Sigmoid colon (tissue), 7 donors: ENCODE results near the gene BCAR3. TPM values are rescaled to one million over a fixed set of nuclear protein-coding genes. Genes with fewer than 3 reads are reported as not detected.
A peak's percentile ranks its signal among the peaks of the same experiment; 100 is the strongest.

Source experiments
- DNase-seq: peaks from one replicate; pipeline ENCODE4 v3.0.0-alpha.2; 2019
- H3K27ac ChIP-seq, 4 donors: fragments of 200-600 bp; sonication (generic); one replicate each; pipeline ENCODE4 v1.5.1; 2016 to 2019; ENCODE audit warnings: mild to moderate bottlenecking in 1 of 4
- H3K27me3 ChIP-seq, 3 donors: fragments of 200-600 bp; sonication (generic); one replicate each; pipeline ENCODE4 v1.5.1; 2019; ENCODE audit warnings: mild to moderate bottlenecking in 1 of 3
- H3K36me3 ChIP-seq, 4 donors: fragments of 200-600 bp; sonication (generic); one replicate each; pipeline ENCODE4 v1.5.1; 2016 to 2019
- H3K4me1 ChIP-seq, 4 donors: fragments of 200-600 bp; sonication (generic); one replicate each; pipeline ENCODE4 v1.5.1; 2017 to 2019
- H3K4me3 ChIP-seq, 4 donors: fragments of 200-600 bp; sonication (generic); one replicate each; pipeline ENCODE4 v1.5.1; 2017 to 2019; ENCODE audit warnings: mild to moderate bottlenecking in 2 of 4, moderate library complexity in 1 of 4
- H3K9me3 ChIP-seq, 4 donors: fragments of 200-600 bp in 3 of 4; sonication (generic) in 3 of 4; one replicate each; pipeline versions ENCODE4 v1.5.1 to v1.6.1; 2013 to 2019
- EP300 ChIP-seq, 4 donors: sonication (generic); formaldehyde crosslinking; IDR thresholded peaks; one replicate each; pipeline ENCODE4 v1.6.1; 2017; ENCODE audit warnings: antibody characterized with exemption in 4 of 4
- POLR2A ChIP-seq, 2 donors: fragments of 450-650 bp; IDR thresholded peaks; one replicate each; pipeline ENCODE4 v1.6.1; 2016; ENCODE audit warnings: antibody characterized with exemption in 2 of 2, mild to moderate bottlenecking in 2 of 2, moderate library complexity in 2 of 2
- POLR2AphosphoS5 ChIP-seq, 4 donors: sonication (generic); formaldehyde crosslinking; IDR thresholded peaks; one replicate each; pipeline ENCODE4 v1.6.1; 2017; ENCODE audit warnings: antibody characterized with exemption in 4 of 4
- WGBS, 2 donors: extraction: QIAGEN DNeasy Blood & Tissue Kit; methylation state at CpG; one replicate each; pipeline ENCODE4 v1.1.7; 2013; 5-methylcytosine and 5-hydroxymethylcytosine counted together
- intact Hi-C: fragments of 100-400 bp; cut with DNase I; formaldehyde crosslinking; loops from one replicate; pipeline ENCODE4 v1.15.1; 2023
- polyA plus RNA-seq, 3 donors: library from polyadenylated mRNA; stranded (reverse); fragments of 200-250 nt; gene quantifications; one replicate each; pipeline ENCODE4 v1.2.3, GENCODE V29; 2013
- total RNA-seq, 4 donors: library from RNA; depleted of rRNA; stranded (reverse); fragments of >200 nt; gene quantifications; one replicate each; pipeline ENCODE4 v1.1.0, GENCODE V29; 2016
- TF ChIP-seq, protein P1 (sequence below), 4 experiments: fragments of 450-650 bp in 3 of 4; fragments of 200-600 bp in 1 of 4; IDR thresholded peaks; one replicate each; pipeline ENCODE4 v1.5.1; 2016 to 2019; ENCODE audit warnings: antibody characterized with exemption in 4 of 4, mild to moderate bottlenecking in 3 of 4, moderate library complexity in 2 of 4
- donor health status: healthy with polysubstance abuse.
- donor health status: Bipolar disorder and iron deficiency.
- donor health status: healthy.

BCAR3 gene
- total and polyA plus RNA-seq, 7 donors = 12.3 to 43.2 (median 22.1) TPM

DNA sequence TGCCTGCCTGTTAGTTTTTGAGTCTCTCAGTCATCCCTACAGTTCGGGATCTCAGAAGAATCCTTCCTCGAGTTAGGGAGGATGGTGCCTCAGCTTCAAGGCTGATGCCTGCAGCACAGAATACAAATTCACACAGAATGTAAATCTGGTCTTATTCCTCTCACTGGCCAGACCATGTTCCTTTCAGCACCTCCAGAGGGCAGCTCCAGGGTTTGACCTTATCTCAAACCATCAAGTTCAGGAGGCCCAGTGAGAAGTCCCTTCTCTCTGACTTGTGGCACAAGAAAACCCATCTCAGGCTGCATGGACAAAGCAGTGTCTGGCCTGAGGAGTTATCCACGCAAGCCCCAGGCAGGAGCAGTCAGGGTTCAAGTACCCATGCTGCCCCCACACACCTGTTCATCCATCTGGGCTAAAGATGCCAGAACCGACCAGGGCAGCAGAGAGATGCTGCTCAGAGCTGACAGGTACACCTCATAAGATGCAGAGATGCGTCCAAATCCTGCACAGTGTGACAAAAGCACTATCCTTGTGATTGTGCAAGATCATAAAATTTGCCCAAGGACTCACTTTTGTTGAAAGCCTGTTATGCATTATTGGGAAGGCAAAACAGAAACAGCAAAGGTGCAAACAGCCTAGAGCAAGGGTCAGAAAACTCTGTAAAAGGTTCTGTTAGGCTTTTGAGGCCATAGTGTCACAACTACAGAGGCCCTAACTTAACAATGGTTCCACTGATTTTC lies 49.8 kb downstream of the BCAR3 start:
- Histone ChIP-seq H3K4me1 (peaks cover 0 to 15% (median 10%) of the 10 kb centered on the region in 4 donors), H3K27me3 (no peaks in the 10 kb centered on the region), H3K9me3 (no peaks in the 10 kb centered on the region), H3K36me3 (no peaks in the 10 kb centered on the region), H3K27ac (no peak overlapping the region), H3K4me3 (no peak overlapping the region)
- TF ChIP-seq POLR2A (IDR thresholded peaks at IDR 0.05) = no peak
- TF ChIP-seq, protein P1, sequence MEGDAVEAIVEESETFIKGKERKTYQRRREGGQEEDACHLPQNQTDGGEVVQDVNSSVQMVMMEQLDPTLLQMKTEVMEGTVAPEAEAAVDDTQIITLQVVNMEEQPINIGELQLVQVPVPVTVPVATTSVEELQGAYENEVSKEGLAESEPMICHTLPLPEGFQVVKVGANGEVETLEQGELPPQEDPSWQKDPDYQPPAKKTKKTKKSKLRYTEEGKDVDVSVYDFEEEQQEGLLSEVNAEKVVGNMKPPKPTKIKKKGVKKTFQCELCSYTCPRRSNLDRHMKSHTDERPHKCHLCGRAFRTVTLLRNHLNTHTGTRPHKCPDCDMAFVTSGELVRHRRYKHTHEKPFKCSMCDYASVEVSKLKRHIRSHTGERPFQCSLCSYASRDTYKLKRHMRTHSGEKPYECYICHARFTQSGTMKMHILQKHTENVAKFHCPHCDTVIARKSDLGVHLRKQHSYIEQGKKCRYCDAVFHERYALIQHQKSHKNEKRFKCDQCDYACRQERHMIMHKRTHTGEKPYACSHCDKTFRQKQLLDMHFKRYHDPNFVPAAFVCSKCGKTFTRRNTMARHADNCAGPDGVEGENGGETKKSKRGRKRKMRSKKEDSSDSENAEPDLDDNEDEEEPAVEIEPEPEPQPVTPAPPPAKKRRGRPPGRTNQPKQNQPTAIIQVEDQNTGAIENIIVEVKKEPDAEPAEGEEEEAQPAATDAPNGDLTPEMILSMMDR (IDR thresholded peaks at IDR 0.05) = peak in 2 of 4 experiments; percentile 18 to 21
- DNase-seq = no peak
- intact Hi-C loops = loop anchor here (2.0 kb wide), 1 partner anchor 49 kb away; the partner anchor contains the start of gene BCAR3
- WGBS, 2 donors = 90% methylated on average over 5 of the region's 5 CpGs

GRCh38 chr1:93630168-93630567 lies 51.5 kb downstream of the BCAR3 start:
- Histone ChIP-seq H3K36me3 (no peaks in the 10 kb centered on the region), H3K27ac (no peak overlapping the region), H3K9me3 (no peaks in the 10 kb centered on the region), H3K27me3 (no peaks in the 10 kb centered on the region), H3K4me3 (no peak overlapping the region), H3K4me1 (peaks cover 0 to 9% (median 0%) of the 10 kb centered on the region in 4 donors)
- TF ChIP-seq EP300 (IDR thresholded peaks at IDR 0.05) = no peak
- TF ChIP-seq, protein P1 (IDR thresholded peaks at IDR 0.05) = no peak
- no peak for TF ChIP-seq POLR2A (IDR thresholded peaks at IDR 0.05)
- no peak for TF ChIP-seq POLR2AphosphoS5 (IDR thresholded peaks at IDR 0.05)
- intact Hi-C loops = loop anchor here (2.0 kb wide), 1 partner anchor 51 kb away; the partner anchor contains the start of gene BCAR3
- DNase-seq = no peak
- 79 to 89% methylated on average over 3 of the region's 3 CpGs for WGBS, 2 donors

DNA sequence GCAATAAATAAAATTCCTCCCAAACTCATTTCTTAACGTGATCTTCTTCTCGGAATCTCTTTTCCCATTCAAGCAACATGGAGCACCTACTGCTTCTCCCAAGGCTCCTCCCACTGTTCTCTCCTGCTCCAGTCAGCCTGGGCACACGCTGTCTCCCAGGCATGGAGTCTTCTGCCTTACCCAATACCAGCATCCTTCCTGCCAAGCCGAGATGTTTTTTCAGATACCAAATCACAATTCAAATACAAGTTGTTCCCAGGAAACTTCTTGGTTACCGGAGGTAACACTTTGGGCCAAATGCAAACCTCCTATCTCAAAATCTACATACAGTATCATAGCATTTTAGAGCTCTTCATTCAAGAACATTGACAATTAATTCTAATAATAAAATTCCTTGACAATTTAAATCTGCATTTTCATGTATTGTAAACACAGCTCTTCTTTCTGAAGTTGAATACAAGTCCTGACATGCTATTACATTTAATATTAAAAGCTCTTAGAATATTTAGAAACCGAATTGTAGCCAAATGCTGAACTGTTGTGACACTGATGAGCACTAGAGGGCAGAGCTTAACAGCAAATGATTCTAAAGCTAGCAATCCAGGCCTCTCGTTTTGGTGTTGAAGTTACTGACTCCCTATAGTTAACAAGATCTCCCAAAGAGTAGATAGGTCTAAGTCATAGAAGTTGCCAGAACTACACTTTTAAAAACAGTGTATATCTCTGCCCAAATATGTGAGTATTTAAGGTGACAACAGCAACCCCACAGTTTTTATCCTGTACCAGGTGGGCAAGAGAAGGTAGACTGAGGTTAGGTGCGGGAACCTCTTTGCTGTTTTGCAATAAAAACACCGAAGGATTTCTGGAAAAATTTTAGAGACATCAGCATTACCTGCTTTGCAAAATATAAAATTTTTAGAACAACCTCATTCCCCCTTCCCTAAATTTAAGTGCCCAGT lies 52.3 kb downstream of the BCAR3 start:
- TF ChIP-seq EP300 (IDR thresholded peaks at IDR 0.05) = no peak
- peak in 1 of 4 donors; percentile 21 for TF ChIP-seq POLR2AphosphoS5 (IDR thresholded peaks at IDR 0.05)
- TF ChIP-seq, protein P1 (IDR thresholded peaks at IDR 0.05) = peak; percentile 82 to 89 (median 82)
- peaks cover 0 to 9% (median 0%) of the 10 kb centered on the region in 4 donors for H3K4me1 ChIP-seq
- 58 to 67% methylated on average over 9 of the region's 9 CpGs for WGBS, 2 donors
- DNase-seq = no peak
- no peak overlapping the region for H3K4me3 ChIP-seq
- no peak overlapping the region for H3K27ac ChIP-seq
- H3K9me3 ChIP-seq = no peaks in the 10 kb centered on the region
- H3K36me3 ChIP-seq = no peaks in the 10 kb centered on the region
- no peaks in the 10 kb centered on the region for H3K27me3 ChIP-seq
- intact Hi-C loops = loop anchor here (1.0 to 10.0 kb wide), 5 partner anchors 51 to 285 kb away; partner anchors contain the start of genes BCAR3 and DR1

DNA sequence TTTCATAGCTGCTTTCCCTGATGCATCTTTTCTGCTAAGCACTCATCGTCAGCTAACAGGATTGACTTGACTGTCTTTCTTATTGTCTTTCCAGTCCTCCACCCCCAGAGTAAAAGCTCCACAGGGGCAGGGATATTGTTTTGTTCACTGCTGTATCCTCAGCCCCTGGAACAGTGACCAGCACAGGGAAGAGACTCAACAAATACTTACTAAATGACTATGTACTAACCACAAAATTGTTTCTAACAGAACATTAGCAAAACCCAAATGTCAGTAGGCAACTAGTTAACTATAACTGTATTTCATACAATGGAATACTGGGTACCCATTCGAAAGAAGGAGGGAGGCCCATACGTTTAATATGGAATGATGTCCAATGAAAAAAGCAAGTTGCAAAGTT lies 53.0 kb downstream of the BCAR3 start:
- TF ChIP-seq, protein P1 (IDR thresholded peaks at IDR 0.05) = no peak
- TF ChIP-seq POLR2AphosphoS5 (IDR thresholded peaks at IDR 0.05) (no peak), EP300 (IDR thresholded peaks at IDR 0.05) (no peak), POLR2A (IDR thresholded peaks at IDR 0.05) (no peak)
- intact Hi-C loops = loop anchor here (1.0 to 10.0 kb wide), 4 partner anchors 186 to 284 kb away; partner anchors contain the start of gene DR1
- no peaks in the 10 kb centered on the region for H3K27me3 ChIP-seq
- no peak overlapping the region for H3K4me3 ChIP-seq
- H3K27ac ChIP-seq = no peak overlapping the region
- no peaks in the 10 kb centered on the region for H3K36me3 ChIP-seq
- H3K9me3 ChIP-seq = no peaks in the 10 kb centered on the region
- 93 to 95% methylated on average over 3 of the region's 3 CpGs for WGBS, 2 donors
- peaks cover 0 to 9% (median 2%) of the 10 kb centered on the region in 4 donors for H3K4me1 ChIP-seq
- no peak for DNase-seq
